ENCODE measurements around the gene PTCH1.

Gene PTCH1

DNA sequence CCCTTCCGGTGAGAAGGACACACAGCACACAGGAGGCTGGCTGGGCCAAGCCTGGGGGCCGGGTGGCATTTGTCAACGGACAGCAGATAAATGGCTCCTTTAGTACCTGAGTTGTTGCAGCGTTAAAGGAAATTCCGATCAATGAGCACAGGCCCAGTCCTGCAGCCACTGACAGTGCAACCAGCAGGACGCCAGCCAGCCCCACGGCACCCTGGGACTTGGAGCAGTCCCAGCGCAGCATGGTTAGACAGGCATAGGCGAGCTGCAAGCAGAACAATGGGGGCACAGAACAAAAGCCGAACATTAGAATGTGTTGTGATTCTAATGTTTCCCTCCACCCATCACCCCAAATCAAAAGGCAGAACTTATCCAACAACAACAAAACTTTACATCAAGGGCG lies 39.3 kb downstream of the PTCH1 start:
- H3K36me3 ChIP-seq (ENCODE audit: insufficient read depth, low read length): no peaks in the 10 kb centered on the region
- H3K9ac ChIP-seq (ENCODE audit: low read depth, low read length): no peak overlapping the region
- TF ChIP-seq CTCF (IDR thresholded peaks at IDR 0.05; ENCODE audit: borderline replicate concordance, extremely low read depth, low read length, poor library complexity, severe bottlenecking) (no peak), EZH2 (IDR thresholded peaks at IDR 0.05; ENCODE audit: borderline replicate concordance, low read depth, low read length, severe bottlenecking) (no peak)
- H2AFZ ChIP-seq (ENCODE audit: low read depth, low read length): no peak overlapping the region
- DNase-seq: no peak
- peaks cover 6% of the 10 kb centered on the region; the same call in 1 of the 2 replicates for H4K20me1 ChIP-seq (ENCODE audit: insufficient read depth, low read length)
- H3K4me1 ChIP-seq (ENCODE audit: insufficient read depth, low read length): no peaks in the 10 kb centered on the region
- H3K4me3 ChIP-seq (ENCODE audit: low read depth in 1 of 2, low read length in 2 of 2): no peak overlapping the region
- no peaks in the 10 kb centered on the region for H3K9me3 ChIP-seq (ENCODE audit: insufficient read depth, low read length, severe bottlenecking)
- no peak overlapping the region for H3K4me2 ChIP-seq (ENCODE audit: insufficient read depth, low read length)
- no peak for ATAC-seq (ENCODE audit: insufficient read depth, low read depth)
- H3K79me2 ChIP-seq (ENCODE audit: insufficient read depth, low read length): no peaks in the 10 kb centered on the region
- H3K27me3 ChIP-seq (ENCODE audit: insufficient read depth, low read length, poor library complexity): peaks cover 35% of the 10 kb centered on the region
- no peak overlapping the region for H3K27ac ChIP-seq (ENCODE audit: low read length)

GRCh38 chr9:95468791-95469190 lies 48.0 kb downstream of the PTCH1 start:
- H3K9ac ChIP-seq (ENCODE audit: low read depth, low read length): no peak overlapping the region
- no peak for DNase-seq
- H3K36me3 ChIP-seq (ENCODE audit: insufficient read depth, low read length): no peaks in the 10 kb centered on the region
- peaks cover 4% of the 10 kb centered on the region; the same call in 1 of the 2 replicates for H4K20me1 ChIP-seq (ENCODE audit: insufficient read depth, low read length)
- no peak overlapping the region for H3K4me3 ChIP-seq (ENCODE audit: low read depth in 1 of 2, low read length in 2 of 2)
- H3K4me1 ChIP-seq (ENCODE audit: insufficient read depth, low read length): peaks cover 3% of the 10 kb centered on the region
- TF ChIP-seq CTCF (IDR thresholded peaks at IDR 0.05; ENCODE audit: borderline replicate concordance, extremely low read depth, low read length, poor library complexity, severe bottlenecking) (no peak), EZH2 (IDR thresholded peaks at IDR 0.05; ENCODE audit: borderline replicate concordance, low read depth, low read length, severe bottlenecking) (no peak)
- peaks cover 36% of the 10 kb centered on the region for H3K27me3 ChIP-seq (ENCODE audit: insufficient read depth, low read length, poor library complexity)
- H3K79me2 ChIP-seq (ENCODE audit: insufficient read depth, low read length): no peaks in the 10 kb centered on the region
- H3K4me2 ChIP-seq (ENCODE audit: insufficient read depth, low read length): no peak overlapping the region
- H3K27ac ChIP-seq (ENCODE audit: low read length): no peak overlapping the region
- no peaks in the 10 kb centered on the region for H3K9me3 ChIP-seq (ENCODE audit: insufficient read depth, low read length, severe bottlenecking)
- no peak overlapping the region for H2AFZ ChIP-seq (ENCODE audit: low read depth, low read length)
- ATAC-seq (ENCODE audit: insufficient read depth, low read depth): no peak

DNA sequence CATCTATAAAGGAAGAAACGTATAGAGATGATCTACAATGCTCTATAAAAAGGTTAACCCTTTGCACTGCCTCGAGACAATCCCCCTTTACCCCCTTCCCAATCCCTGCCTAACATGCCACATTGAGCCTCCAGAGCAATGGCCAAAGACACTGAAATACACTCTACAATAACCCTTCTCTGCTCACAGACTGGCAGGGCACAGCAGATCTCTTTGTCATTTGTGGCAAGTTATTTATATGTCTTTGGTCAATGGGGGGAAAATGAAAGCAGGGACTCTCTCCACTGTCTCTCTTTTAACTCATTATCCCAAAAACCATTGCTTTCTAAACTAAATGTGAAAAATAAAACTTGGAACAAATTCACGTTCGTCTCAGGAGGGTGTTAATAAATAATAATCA lies 51.7 kb downstream of the PTCH1 start:
- no peak for ATAC-seq (ENCODE audit: insufficient read depth, low read depth)

More for the DNA sequence above, 51.7 kb downstream of the PTCH1 start:
- Histone ChIP-seq H3K36me3 (ENCODE audit: insufficient read depth, low read length) (no peaks in the 10 kb centered on the region), H2AFZ (ENCODE audit: low read depth, low read length) (no peak overlapping the region), H3K4me3 (ENCODE audit: low read depth in 1 of 2, low read length in 2 of 2) (no peak overlapping the region), H3K4me2 (ENCODE audit: insufficient read depth, low read length) (no peak overlapping the region), H3K27me3 (ENCODE audit: insufficient read depth, low read length, poor library complexity) (peaks cover 41% of the 10 kb centered on the region), H3K4me1 (ENCODE audit: insufficient read depth, low read length) (peaks cover 27% of the 10 kb centered on the region), H3K9me3 (ENCODE audit: insufficient read depth, low read length, severe bottlenecking) (no peaks in the 10 kb centered on the region), H4K20me1 (ENCODE audit: insufficient read depth, low read length) (peaks cover 33% of the 10 kb centered on the region), H3K27ac (ENCODE audit: low read length) (no peak overlapping the region), H3K79me2 (ENCODE audit: insufficient read depth, low read length) (no peaks in the 10 kb centered on the region), H3K9ac (ENCODE audit: low read depth, low read length) (no peak overlapping the region)
- no peak for DNase-seq
- TF ChIP-seq CTCF (IDR thresholded peaks at IDR 0.05; ENCODE audit: borderline replicate concordance, extremely low read depth, low read length, poor library complexity, severe bottlenecking) (no peak), EZH2 (IDR thresholded peaks at IDR 0.05; ENCODE audit: borderline replicate concordance, low read depth, low read length, severe bottlenecking) (no peak)
